ENCODE results near the gene EMP1. TPM values are rescaled to one million over a fixed set of nuclear protein-coding genes. Genes with fewer than 3 reads are reported as not detected.

EMP1 gene
- total and polyA plus RNA-seq, 12 donors: 46.2 to 403 (median 88.5) TPM

- peak overlapping the region; percentile 47 to 97 (median 92) for H3K27ac ChIP-seq
- H3K4me3 ChIP-seq: peak overlapping the region in 9 of 10 donors; percentile 53 to 71 (median 66)
- no peaks in the 10 kb centered on the region for H3K9me3 ChIP-seq
- TF ChIP-seq CTCF (IDR thresholded peaks at IDR 0.05): no peak
- peaks cover 17 to 98% (median 70%) of the 10 kb centered on the region in 9 donors for H3K4me1 ChIP-seq
- DNase-seq (no peak), ATAC-seq (no peak)
- peaks cover 0 to 12% (median 0%) of the 10 kb centered on the region in 9 donors for H3K36me3 ChIP-seq
- H3K27me3 ChIP-seq: no peaks in the 10 kb centered on the region
- intact Hi-C loops (cut with DNase I): loop anchor here in 5 of 10 donors (2.0 to 10.0 kb wide), 6 partner anchors 47 to 101 kb away; partner anchors contain the start of gene GSG1 (in 1 of the 5)
- 62 to 72% methylated on average over 2 of the region's 2 CpGs for WGBS, 2 donors
Observed at GRCh38 chr12:13199592-13199991, 3.1 kb downstream of the EMP1 start.

- Histone ChIP-seq H3K27ac (peak overlapping the region in 7 of 10 donors; percentile 46 to 97 (median 91)), H3K36me3 (peaks cover 0 to 14% (median 0%) of the 10 kb centered on the region in 9 donors), H3K4me3 (peak overlapping the region in 9 of 10 donors; percentile 2 to 71 (median 66)), H3K9me3 (no peaks in the 10 kb centered on the region), H3K4me1 (peaks cover 16 to 97% (median 73%) of the 10 kb centered on the region in 9 donors), H3K27me3 (no peaks in the 10 kb centered on the region)
- intact Hi-C loops (cut with DNase I): loop anchor here in 2 of 10 donors (10.0 kb wide), 2 partner anchors 286 to 396 kb away; no protein-coding TSS in a partner anchor
- 73 to 79% methylated on average over 8 of the region's 8 CpGs for WGBS, 2 donors
- TF ChIP-seq CTCF (IDR thresholded peaks at IDR 0.05): no peak
- ATAC-seq (no peak), DNase-seq (no peak)
Observed at GRCh38 chr12:13200841-13201240, 4.3 kb downstream of the EMP1 start.

- H3K27me3 ChIP-seq: no peaks in the 10 kb centered on the region
- no peaks in the 10 kb centered on the region for H3K9me3 ChIP-seq
- WGBS, 2 donors: 53 to 56% methylated on average over 16 of the region's 16 CpGs
- peak overlapping the region in 7 of 10 donors; percentile 5 to 71 (median 23) for H3K4me3 ChIP-seq
- intact Hi-C loops (cut with DNase I): loop anchor here in 2 of 10 donors (10.0 kb wide), 2 partner anchors 288 to 398 kb away; no protein-coding TSS in a partner anchor
- ATAC-seq: peak; percentile 25 to 67 (median 56)
- H3K27ac ChIP-seq: peak overlapping the region; percentile 18 to 97 (median 81)
- peak in 8 of 9 donors; percentile 12 to 58 (median 40) for TF ChIP-seq CTCF (IDR thresholded peaks at IDR 0.05)
- H3K4me1 ChIP-seq: peaks cover 19 to 100% (median 92%) of the 10 kb centered on the region in 9 donors
- peak; percentile 55 to 58 for DNase-seq
- peaks cover 0 to 14% (median 0%) of the 10 kb centered on the region in 9 donors for H3K36me3 ChIP-seq
Observed at GRCh38 chr12:13203034-13203922, 6.8 kb downstream of the EMP1 start.

GRCh38 chr12:13204428-13204827 lies 7.9 kb downstream of the EMP1 start:
- TF ChIP-seq CTCF (IDR thresholded peaks at IDR 0.05): no peak
- intact Hi-C loops (cut with DNase I): loop anchor here in 2 of 10 donors (10.0 kb wide), 2 partner anchors 290 to 400 kb away; no protein-coding TSS in a partner anchor
- peaks cover 0 to 14% (median 0%) of the 10 kb centered on the region in 9 donors for H3K36me3 ChIP-seq
- H3K27ac ChIP-seq: peak overlapping the region in 9 of 10 donors; percentile 18 to 97 (median 90)
- whole genome bisulfite sequencing, 2 donors: 65 to 69% methylated on average over 12 of the region's 12 CpGs
- H3K9me3 ChIP-seq: no peaks in the 10 kb centered on the region
- H3K27me3 ChIP-seq: no peaks in the 10 kb centered on the region
- H3K4me3 ChIP-seq: no peak overlapping the region
- peaks cover 27 to 100% (median 97%) of the 10 kb centered on the region in 9 donors for H3K4me1 ChIP-seq
- ATAC-seq: no peak
- DNase-seq: no peak
